C4-2B (cell line): ENCODE results near the gene TLCD1.

Source experiments
- H3K27ac ChIP-seq: fragments of 450-650 bp; 2 replicates; pipeline ENCODE4 v1.5.1; 2017
- CTCF ChIP-seq: fragments of 450-650 bp; conservative IDR thresholded peaks from 2 replicates; pipeline ENCODE4 v1.5.1; 2017; ENCODE audit warnings: mild to moderate bottlenecking
- ZFX ChIP-seq: fragments of 450-650 bp; IDR thresholded peaks from 2 replicates; pipeline ENCODE4 v1.6.1; 2017

The TLCD1 gene

GRCh38 chr17:28705728-28706334, 20.2 kb downstream of the TLCD1 start:
- no peak overlapping the region for H3K27ac ChIP-seq
- TF ChIP-seq CTCF = no peak
- TF ChIP-seq ZFX = no peak

- H3K27ac ChIP-seq = no peak overlapping the region
- TF ChIP-seq CTCF (no peak), ZFX (no peak)
These were observed 20.9 kb downstream of the TLCD1 start for GRCh38 chr17:28705074-28705659.

- no peak for TF ChIP-seq CTCF
- no peak for TF ChIP-seq ZFX
- no peak overlapping the region for H3K27ac ChIP-seq
These were observed 21.7 kb downstream of the TLCD1 start for GRCh38 chr17:28704219-28704858.

- TF ChIP-seq ZFX = no peak
- TF ChIP-seq CTCF = no peak
- H3K27ac ChIP-seq = no peak overlapping the region
These were observed 22.3 kb downstream of the TLCD1 start for GRCh38 chr17:28703552-28704218.

- no peak overlapping the region for H3K27ac ChIP-seq
- TF ChIP-seq CTCF (no peak), ZFX (no peak)
These were observed 23.3 kb downstream of the TLCD1 start for GRCh38 chr17:28702752-28703150.

GRCh38 chr17:28702026-28702751, 23.8 kb downstream of the TLCD1 start:
- no peak overlapping the region for H3K27ac ChIP-seq
- TF ChIP-seq ZFX (no peak), CTCF (no peak)
